ENCODE results near the gene SULT4A1. TPM values are rescaled to one million over a fixed set of nuclear protein-coding genes. Genes with fewer than 3 reads are reported as not detected.

Gene SULT4A1
- total and polyA plus RNA-seq, 2 experiments from 2014 or later, result 4.7 to 5.2 TPM

DNA sequence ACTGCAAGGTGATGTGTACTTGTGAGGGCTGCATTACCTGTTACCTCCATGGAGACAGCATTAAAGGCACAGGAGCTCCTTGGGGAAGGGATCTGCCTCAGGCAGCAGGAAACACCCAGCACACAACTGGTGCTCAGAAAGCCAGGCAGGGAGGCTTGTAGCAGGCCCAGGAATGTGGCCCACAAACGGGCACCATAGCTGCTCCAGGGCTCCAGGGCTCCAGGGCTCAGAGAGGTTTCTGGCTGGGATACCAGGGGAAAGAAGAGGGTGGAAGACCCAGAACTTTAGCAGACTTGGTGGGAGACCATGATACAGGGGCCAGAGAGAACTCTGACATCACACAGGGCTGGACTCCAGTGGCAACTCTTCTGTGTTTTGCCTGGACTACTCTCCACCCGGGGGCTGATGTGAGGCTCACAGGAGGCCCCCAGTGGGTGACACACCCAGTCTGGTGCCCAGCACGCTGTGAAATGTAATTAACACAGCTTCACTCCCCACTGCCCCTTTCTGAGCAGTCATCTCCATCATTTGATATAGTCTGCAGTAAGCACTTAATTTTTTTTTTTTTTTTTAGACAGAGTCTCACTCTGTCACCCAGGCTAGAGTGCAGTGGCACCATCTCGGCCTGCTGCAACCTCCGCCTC lies 14.7 kb upstream of the SULT4A1 start:
- Mint-ChIP-seq H3K27ac (no peak overlapping the region), H3K4me1 (no peaks in the 10 kb centered on the region), H3K4me3 (no peak overlapping the region), H3K9me3 (peaks cover 33% of the 10 kb centered on the region), H3K27me3 (ENCODE audit: insufficient read depth, low read depth, poor library complexity) (peaks cover 3% of the 10 kb centered on the region), H3K36me3 (ENCODE audit: low read depth) (peaks cover 13% of the 10 kb centered on the region)
- Histone ChIP-seq H3F3A (replicated peaks; ENCODE audit: low read depth) (no peaks in the 10 kb centered on the region), H3K36me3 (ENCODE audit: insufficient read depth) (no peaks in the 10 kb centered on the region), H3K4me3 (no peak overlapping the region), H2AFZ (no peak overlapping the region), H3K79me2 (replicated peaks; ENCODE audit: insufficient read depth) (no peaks in the 10 kb centered on the region), H4K20me1 (replicated peaks; ENCODE audit: insufficient read depth) (no peaks in the 10 kb centered on the region), H3K9me2 (ENCODE audit: insufficient read depth) (no peaks in the 10 kb centered on the region), H3K27me3 (ENCODE audit: insufficient read depth) (no peaks in the 10 kb centered on the region), H3K27ac (ENCODE audit: low read depth) (no peak overlapping the region), H3K4me2 (no peak overlapping the region), H3K4me1 (ENCODE audit: insufficient read depth) (no peaks in the 10 kb centered on the region)
- no peak for TF ChIP-seq CREB1 (CRISPR knock-in tag; IDR thresholded peaks at IDR 0.05; ENCODE audit: low read depth)
- no peak for TF ChIP-seq POLR2AphosphoS5 (IDR thresholded peaks at IDR 0.05; ENCODE audit: low read depth)
- no peak for TF ChIP-seq ZNF114 (CRISPR knock-in tag; IDR thresholded peaks at IDR 0.05)
- TF ChIP-seq CTCF (conservative IDR thresholded peaks at IDR 0.05; ENCODE audit: low read depth in 2 of 2), result no peak
- TF ChIP-seq, protein P1, sequence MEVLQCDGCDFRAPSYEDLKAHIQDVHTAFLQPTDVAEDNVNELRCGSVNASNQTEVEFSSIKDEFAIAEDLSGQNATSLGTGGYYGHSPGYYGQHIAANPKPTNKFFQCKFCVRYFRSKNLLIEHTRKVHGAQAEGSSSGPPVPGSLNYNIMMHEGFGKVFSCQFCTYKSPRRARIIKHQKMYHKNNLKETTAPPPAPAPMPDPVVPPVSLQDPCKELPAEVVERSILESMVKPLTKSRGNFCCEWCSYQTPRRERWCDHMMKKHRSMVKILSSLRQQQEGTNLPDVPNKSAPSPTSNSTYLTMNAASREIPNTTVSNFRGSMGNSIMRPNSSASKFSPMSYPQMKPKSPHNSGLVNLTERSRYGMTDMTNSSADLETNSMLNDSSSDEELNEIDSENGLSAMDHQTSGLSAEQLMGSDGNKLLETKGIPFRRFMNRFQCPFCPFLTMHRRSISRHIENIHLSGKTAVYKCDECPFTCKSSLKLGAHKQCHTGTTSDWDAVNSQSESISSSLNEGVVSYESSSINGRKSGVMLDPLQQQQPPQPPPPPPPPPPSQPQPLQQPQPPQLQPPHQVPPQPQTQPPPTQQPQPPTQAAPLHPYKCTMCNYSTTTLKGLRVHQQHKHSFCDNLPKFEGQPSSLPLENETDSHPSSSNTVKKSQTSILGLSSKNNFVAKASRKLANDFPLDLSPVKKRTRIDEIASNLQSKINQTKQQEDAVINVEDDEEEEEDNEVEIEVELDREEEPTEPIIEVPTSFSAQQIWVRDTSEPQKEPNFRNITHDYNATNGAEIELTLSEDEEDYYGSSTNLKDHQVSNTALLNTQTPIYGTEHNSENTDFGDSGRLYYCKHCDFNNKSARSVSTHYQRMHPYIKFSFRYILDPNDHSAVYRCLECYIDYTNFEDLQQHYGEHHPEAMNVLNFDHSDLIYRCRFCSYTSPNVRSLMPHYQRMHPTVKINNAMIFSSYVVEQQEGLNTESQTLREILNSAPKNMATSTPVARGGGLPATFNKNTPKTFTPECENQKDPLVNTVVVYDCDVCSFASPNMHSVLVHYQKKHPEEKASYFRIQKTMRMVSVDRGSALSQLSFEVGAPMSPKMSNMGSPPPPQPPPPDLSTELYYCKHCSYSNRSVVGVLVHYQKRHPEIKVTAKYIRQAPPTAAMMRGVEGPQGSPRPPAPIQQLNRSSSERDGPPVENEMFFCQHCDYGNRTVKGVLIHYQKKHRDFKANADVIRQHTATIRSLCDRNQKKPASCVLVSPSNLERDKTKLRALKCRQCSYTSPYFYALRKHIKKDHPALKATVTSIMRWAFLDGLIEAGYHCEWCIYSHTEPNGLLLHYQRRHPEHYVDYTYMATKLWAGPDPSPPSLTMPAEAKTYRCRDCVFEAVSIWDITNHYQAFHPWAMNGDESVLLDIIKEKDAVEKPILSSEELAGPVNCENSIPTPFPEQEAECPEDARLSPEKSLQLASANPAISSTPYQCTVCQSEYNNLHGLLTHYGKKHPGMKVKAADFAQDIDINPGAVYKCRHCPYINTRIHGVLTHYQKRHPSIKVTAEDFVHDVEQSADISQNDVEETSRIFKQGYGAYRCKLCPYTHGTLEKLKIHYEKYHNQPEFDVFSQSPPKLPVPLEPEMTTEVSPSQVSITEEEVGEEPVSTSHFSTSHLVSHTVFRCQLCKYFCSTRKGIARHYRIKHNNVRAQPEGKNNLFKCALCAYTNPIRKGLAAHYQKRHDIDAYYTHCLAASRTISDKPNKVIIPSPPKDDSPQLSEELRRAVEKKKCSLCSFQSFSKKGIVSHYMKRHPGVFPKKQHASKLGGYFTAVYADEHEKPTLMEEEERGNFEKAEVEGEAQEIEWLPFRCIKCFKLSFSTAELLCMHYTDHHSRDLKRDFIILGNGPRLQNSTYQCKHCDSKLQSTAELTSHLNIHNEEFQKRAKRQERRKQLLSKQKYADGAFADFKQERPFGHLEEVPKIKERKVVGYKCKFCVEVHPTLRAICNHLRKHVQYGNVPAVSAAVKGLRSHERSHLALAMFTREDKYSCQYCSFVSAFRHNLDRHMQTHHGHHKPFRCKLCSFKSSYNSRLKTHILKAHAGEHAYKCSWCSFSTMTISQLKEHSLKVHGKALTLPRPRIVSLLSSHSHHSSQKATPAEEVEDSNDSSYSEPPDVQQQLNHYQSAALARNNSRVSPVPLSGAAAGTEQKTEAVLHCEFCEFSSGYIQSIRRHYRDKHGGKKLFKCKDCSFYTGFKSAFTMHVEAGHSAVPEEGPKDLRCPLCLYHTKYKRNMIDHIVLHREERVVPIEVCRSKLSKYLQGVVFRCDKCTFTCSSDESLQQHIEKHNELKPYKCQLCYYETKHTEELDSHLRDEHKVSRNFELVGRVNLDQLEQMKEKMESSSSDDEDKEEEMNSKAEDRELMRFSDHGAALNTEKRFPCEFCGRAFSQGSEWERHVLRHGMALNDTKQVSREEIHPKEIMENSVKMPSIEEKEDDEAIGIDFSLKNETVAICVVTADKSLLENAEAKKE (CRISPR knock-in tag; IDR thresholded peaks at IDR 0.05), result no peak
- TF ChIP-seq EZH2phosphoT487 (IDR thresholded peaks at IDR 0.05; ENCODE audit: unreplicated experiment), result no peak
- DNase-seq (ENCODE audit: low spot score) (no peak), ATAC-seq (no peak)

All from GM23338 (cell line).